ENCODE data around the gene AK4.

Gene AK4

GRCh38 chr1:65176056-65176450, 28.1 kb downstream of the AK4 start:
- ChIA-PET CTCF (interaction anchor here (0.5 kb wide), 1 partner anchor 125 kb away, joined by 6 read pairs; no protein-coding TSS in a partner anchor), POLR2A (interaction anchor here (1.0 kb wide), 1 partner anchor 28 kb away, joined by 3 read pairs; no protein-coding TSS in a partner anchor)
- Histone ChIP-seq H3K4me1 (ENCODE audit: control insufficient read depth, insufficient read depth, low read length) (peaks cover 23% of the 10 kb centered on the region), H3K9me3 (ENCODE audit: control insufficient read depth, insufficient read depth, low read depth, low read length) (no peaks in the 10 kb centered on the region), H3K4me3 (ENCODE audit: low read depth, low read length) (no peak overlapping the region), H3K36me3 (ENCODE audit: control insufficient read depth in 2 of 2, insufficient read depth in 1 of 2, low read length in 2 of 2) (no peaks in the 10 kb centered on the region; a peak in 1 of 3 replicates), H3K27ac (ENCODE audit: extremely low read depth, low read depth, low read length) (no peak overlapping the region)
- TF ChIP-seq ZNF677 (tag by site-specific recombination; IDR thresholded peaks at IDR 0.05) = no peak
- no peak for TF ChIP-seq TSHZ1 (tag by site-specific recombination; IDR thresholded peaks at IDR 0.05; ENCODE audit: borderline replicate concordance)
- TF ChIP-seq ZBTB1 (tag by site-specific recombination; IDR thresholded peaks at IDR 0.05) = no peak
- no peak for TF ChIP-seq WT1 (tag by site-specific recombination; IDR thresholded peaks at IDR 0.05)
- TF ChIP-seq ZNF416 (tag by site-specific recombination; IDR thresholded peaks at IDR 0.05) = no peak
- TF ChIP-seq ZNF2 (tag by site-specific recombination; IDR thresholded peaks at IDR 0.05) = no peak
- no peak for TF ChIP-seq HOXD13 (CRISPR knock-in tag; IDR thresholded peaks at IDR 0.05; ENCODE audit: borderline replicate concordance)
- no peak for TF ChIP-seq ZNF221 (tag by site-specific recombination; IDR thresholded peaks at IDR 0.05; ENCODE audit: borderline replicate concordance)
- TF ChIP-seq ZNF626 (tag by site-specific recombination; IDR thresholded peaks at IDR 0.05) = no peak
- no peak for TF ChIP-seq ZNF654 (tag by site-specific recombination; IDR thresholded peaks at IDR 0.05; ENCODE audit: low read depth)
- TF ChIP-seq, protein P1, sequence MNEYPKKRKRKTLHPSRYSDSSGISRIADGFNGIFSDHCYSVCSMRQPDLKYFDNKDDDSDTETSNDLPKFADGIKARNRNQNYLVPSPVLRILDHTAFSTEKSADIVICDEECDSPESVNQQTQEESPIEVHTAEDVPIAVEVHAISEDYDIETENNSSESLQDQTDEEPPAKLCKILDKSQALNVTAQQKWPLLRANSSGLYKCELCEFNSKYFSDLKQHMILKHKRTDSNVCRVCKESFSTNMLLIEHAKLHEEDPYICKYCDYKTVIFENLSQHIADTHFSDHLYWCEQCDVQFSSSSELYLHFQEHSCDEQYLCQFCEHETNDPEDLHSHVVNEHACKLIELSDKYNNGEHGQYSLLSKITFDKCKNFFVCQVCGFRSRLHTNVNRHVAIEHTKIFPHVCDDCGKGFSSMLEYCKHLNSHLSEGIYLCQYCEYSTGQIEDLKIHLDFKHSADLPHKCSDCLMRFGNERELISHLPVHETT (tag by site-specific recombination; IDR thresholded peaks at IDR 0.05) = no peak
- no peak for TF ChIP-seq ZNF184 (tag by site-specific recombination; IDR thresholded peaks at IDR 0.05)
- TF ChIP-seq, protein P2, sequence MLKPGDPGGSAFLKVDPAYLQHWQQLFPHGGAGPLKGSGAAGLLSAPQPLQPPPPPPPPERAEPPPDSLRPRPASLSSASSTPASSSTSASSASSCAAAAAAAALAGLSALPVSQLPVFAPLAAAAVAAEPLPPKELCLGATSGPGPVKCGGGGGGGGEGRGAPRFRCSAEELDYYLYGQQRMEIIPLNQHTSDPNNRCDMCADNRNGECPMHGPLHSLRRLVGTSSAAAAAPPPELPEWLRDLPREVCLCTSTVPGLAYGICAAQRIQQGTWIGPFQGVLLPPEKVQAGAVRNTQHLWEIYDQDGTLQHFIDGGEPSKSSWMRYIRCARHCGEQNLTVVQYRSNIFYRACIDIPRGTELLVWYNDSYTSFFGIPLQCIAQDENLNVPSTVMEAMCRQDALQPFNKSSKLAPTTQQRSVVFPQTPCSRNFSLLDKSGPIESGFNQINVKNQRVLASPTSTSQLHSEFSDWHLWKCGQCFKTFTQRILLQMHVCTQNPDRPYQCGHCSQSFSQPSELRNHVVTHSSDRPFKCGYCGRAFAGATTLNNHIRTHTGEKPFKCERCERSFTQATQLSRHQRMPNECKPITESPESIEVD (tag by site-specific recombination; IDR thresholded peaks at IDR 0.05) = no peak
- TF ChIP-seq PBX3 (CRISPR knock-in tag; IDR thresholded peaks at IDR 0.05) = no peak
- TF ChIP-seq, protein P3, sequence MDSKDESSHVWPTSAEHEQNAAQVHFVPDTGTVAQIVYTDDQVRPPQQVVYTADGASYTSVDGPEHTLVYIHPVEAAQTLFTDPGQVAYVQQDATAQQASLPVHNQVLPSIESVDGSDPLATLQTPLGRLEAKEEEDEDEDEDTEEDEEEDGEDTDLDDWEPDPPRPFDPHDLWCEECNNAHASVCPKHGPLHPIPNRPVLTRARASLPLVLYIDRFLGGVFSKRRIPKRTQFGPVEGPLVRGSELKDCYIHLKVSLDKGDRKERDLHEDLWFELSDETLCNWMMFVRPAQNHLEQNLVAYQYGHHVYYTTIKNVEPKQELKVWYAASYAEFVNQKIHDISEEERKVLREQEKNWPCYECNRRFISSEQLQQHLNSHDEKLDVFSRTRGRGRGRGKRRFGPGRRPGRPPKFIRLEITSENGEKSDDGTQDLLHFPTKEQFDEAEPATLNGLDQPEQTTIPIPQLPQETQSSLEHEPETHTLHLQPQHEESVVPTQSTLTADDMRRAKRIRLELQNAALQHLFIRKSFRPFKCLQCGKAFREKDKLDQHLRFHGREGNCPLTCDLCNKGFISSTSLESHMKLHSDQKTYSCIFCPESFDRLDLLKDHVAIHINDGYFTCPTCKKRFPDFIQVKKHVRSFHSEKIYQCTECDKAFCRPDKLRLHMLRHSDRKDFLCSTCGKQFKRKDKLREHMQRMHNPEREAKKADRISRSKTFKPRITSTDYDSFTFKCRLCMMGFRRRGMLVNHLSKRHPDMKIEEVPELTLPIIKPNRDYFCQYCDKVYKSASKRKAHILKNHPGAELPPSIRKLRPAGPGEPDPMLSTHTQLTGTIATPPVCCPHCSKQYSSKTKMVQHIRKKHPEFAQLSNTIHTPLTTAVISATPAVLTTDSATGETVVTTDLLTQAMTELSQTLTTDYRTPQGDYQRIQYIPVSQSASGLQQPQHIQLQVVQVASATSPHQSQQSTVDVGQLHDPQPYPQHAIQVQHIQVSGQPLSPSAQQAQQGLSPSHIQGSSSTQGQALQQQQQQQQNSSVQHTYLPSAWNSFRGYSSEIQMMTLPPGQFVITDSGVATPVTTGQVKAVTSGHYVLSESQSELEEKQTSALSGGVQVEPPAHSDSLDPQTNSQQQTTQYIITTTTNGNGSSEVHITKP (tag by site-specific recombination; IDR thresholded peaks at IDR 0.05) = no peak
- no peak for TF ChIP-seq ZXDB (tag by site-specific recombination; IDR thresholded peaks at IDR 0.05)
- TF ChIP-seq ZNF121 (tag by site-specific recombination; IDR thresholded peaks at IDR 0.05) = no peak
- TF ChIP-seq ZNF248 (tag by site-specific recombination; IDR thresholded peaks at IDR 0.05) = no peak
- no peak for TF ChIP-seq ZNF341 (tag by site-specific recombination; IDR thresholded peaks at IDR 0.05; ENCODE audit: low read depth)

Measured in HEK293 (cell line).